HG03442 (cell line): ENCODE data around the gene LAMB3.
A peak's percentile ranks its signal among the peaks of the same experiment; 100 is the strongest.

Experiments used
- ATAC-seq: cut with Tn5 transposase; IDR thresholded peaks from one replicate; pipeline ENCODE4 v1.9.1; 2021; ENCODE audit warnings: mild to moderate bottlenecking, moderate library complexity; ENCODE audit not compliant: unreplicated experiment

The LAMB3 gene

DNA sequence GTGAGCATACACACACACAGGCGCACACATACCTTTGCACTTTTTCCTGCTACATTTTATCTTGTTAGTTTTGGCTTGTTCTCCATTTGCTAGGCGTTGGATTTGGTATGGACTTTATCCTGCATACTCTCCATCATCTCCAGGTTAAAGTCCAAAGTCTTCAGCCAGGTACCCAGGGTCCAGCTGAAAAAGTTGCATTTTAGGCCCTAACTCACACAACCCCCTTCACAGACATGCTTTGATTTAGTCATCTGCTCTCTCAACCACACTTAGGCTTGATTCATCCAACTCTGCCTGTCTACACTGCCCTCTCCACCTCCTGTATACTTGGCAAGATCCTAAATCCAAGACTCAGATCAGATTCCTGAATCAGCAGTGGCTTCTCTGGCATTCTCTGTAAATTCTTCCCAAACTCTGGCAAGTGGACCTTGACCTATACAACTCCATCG is 10.7 kb upstream of the LAMB3 start:
- no peak for ATAC-seq

DNA sequence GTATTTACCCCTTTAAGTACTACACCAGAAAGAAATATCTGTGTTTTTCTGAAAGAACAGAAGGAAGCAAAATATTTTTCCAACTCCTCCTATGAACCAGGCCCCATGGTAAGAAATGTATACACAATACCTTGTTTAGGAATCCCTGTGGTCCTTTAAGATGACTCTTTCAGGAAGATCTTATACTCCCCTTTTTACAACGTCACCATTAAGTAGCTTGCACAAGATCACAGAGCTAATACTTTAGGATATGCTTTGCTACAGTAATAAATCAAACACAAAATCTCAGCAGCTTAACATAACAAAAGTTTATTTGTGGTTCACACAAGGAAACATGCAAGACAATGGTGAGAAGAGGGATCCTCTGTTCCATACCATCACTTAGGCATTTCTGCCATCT is 8.8 kb upstream of the LAMB3 start:
- ATAC-seq, result no peak

DNA sequence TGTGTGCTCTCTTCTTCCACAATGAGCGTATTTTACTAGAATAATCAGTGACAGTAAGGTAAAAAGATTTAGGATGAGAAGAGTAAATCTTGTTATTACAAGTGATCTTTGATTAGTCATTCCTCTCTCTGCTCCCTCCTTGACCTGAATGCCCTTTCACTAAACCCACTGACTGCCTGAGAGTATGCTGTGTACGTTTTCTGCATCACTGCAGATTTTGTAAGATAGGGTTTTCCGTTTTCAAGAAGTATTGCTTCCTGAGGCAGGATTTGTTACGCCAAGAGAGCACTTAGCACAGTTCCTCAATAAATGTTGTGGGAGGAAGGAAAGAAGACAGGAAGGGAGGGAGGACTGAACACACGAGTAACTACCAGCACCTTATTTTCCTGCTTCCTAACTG is 7.7 kb upstream of the LAMB3 start:
- ATAC-seq, result peak; percentile 80

DNA sequence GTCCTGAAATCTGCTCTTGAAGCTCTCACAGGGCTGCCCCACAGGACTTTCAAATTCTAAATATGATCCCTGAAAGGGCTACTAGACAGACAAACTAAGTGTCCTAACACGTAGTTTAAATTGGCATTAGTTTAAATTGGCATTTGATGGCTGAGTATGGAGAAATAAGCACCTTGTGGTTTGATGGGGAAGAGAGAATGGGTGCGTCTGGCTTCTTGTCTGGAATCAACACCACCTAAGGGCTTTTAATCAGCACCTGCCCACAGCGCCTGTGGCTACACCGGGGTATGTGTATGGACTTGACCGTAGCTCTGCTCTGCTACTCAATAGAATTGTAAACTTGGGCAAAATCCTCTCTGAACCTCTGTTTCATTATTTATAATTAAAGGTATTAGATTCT is 5.7 kb upstream of the LAMB3 start:
- no peak for ATAC-seq

DNA sequence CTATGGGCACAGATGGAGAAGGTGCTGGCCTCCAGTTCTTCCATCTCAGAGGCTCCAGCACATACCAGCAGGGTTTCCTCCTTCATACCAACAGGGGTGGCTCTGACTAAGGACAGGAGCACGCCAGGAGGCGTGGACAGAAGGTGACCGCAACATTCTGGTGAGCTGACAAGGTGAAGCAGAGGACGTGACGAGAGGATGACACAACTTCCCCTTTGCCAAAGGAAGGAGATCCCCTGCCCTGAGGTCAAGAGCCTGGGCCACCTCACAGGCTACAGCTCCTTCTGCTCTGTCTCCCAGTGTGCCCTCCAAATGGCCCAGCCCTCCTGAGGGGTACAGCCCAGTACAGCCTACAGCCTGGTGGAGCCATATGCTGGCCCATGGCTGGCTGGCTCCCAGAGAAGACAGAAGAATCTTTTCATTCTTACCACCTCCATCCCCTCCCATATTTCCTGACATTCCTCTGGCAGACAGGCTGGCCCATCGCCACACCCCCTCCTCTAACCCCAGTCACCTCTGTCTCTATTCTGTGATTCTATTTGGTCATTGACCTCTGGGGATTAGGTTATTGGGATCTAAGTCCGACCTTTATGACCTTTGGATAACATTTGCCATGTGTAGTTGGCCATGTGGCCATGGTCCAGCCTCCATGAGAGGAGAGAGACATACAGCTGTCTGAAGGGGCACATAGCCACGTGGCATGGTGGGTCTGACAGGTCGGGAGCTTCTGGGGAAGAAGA is 5.1 kb upstream of the LAMB3 start:
- ATAC-seq, result no peak

DNA sequence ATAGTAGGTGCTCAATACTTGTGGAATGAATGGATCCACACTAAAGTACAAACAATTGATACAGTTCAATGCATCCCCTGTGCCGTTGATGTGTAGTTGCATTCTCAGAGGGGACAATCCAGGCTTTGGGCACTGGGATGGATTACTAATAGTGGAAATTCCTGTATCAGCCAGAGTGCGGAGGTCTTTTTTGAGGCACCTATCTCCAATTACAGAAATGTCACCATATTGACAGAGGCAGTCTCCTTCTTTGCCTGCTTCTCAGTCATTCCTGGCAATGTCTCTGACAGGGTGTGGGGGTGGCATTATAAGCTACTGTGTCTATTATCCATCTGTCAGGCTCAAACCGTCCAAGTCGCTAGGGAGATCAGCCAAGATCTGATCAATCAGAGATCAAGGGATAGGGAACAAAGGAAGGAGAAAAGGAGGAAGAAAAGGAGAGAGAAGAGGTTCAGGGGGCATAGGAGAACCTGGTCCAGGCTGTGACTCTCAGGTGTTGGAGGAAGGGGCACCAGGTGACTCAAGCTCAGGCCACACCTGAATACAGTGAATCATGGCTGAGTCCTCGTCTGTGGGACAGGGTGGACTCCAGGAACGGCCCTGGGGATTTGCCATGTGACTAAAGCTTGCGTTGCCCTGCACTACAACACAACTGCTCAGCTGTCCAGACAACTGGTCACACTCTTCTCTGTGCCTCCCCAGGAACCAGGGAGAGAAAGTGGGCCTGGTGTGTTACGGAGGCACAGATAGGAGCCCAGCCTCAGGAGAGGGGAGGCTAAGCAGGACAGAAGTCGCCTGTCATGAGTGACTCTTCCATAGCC is 3.4 kb upstream of the LAMB3 start:
- ATAC-seq, result no peak

DNA sequence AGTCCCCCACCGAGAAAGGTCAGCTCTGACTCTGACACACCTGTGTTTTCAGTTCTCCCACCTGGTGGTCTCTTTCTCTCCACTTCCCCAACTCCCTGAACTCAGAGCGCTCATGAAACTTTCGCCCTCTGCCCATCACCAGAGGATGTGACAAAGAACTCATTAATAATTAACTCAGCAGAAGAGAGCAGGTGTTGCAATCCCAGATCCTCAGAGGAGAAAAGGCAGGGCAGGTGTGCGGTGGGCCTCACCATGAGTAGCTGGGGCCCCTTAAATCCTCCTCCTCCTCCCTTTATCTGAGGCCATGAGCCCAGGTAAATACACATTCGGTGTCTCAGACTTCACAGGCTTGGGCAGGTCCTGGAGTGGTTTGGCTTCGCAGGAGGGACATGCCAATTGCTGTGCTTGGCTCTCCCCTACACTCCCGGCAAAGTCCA is 1.7 kb upstream of the LAMB3 start:
- ATAC-seq, result no peak

DNA sequence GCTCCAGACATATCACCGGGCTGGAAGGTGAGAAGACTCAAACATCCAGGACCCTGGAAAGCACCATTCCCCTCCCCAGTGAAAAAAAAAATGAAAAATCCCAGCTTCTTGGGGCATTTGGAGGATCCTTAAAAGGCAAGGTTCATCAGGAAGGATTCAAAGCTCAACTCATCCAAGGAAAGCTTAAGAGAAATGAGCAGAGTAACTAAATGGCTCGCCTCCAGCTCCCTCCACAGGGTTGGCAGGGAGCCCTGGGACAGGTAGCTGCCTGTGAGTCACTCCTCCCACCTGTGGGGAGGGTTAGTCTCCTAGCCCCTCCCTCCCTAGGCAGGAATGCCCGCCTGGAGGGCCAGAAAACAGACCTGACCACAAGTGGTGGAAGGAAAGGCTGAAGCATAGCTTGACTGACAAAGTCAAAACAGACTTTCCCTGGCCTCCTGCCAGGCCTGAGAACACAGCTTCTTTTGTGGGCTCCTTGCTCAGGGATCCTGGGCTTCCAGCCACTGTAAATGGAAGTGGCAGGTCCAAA is 712 bp upstream of the LAMB3 start:
- ATAC-seq, result peak; percentile 46

DNA sequence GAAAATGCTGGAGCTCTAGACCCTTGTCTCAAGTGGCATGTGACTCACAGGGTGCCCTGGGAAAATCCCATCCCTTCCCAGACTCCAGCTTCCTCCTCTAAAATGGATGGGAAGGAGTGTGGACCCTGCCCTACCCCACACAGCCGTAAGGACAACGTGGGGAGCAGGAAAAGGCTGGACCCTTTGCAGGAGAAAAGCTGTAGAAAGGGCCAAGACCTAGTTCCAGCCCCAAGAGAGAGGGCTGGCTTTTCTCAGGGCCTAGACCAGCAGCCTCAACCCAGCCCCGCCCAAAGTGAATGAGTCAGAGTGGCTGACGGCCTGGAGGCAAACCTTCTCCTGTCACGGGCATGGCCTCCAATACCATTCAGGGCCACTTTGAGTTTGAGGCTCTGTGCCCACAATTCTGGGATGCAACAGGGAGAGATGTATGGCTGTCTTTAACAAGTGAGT is 1.1 kb downstream of the LAMB3 start:
- peak; percentile 73 for ATAC-seq

DNA sequence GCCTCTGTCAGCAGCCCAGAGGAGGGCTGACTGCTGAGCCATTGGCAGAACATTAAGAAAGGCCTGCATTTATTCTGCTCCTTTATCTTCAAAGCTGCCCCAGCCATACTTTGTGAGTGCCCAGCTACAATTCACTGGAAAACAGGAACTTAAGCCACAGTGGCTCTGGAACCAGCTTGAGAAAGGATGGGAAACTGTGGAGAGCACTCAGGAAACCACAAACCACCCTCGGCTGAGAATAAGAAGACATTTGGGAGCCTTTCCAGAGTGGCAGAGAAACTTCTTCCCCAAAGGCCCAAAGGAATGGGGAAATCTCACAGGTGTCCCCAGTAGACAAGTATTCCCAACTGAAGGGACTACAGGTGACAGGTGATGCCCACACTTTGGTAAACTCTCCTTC is 1.8 kb downstream of the LAMB3 start:
- ATAC-seq, result no peak

DNA sequence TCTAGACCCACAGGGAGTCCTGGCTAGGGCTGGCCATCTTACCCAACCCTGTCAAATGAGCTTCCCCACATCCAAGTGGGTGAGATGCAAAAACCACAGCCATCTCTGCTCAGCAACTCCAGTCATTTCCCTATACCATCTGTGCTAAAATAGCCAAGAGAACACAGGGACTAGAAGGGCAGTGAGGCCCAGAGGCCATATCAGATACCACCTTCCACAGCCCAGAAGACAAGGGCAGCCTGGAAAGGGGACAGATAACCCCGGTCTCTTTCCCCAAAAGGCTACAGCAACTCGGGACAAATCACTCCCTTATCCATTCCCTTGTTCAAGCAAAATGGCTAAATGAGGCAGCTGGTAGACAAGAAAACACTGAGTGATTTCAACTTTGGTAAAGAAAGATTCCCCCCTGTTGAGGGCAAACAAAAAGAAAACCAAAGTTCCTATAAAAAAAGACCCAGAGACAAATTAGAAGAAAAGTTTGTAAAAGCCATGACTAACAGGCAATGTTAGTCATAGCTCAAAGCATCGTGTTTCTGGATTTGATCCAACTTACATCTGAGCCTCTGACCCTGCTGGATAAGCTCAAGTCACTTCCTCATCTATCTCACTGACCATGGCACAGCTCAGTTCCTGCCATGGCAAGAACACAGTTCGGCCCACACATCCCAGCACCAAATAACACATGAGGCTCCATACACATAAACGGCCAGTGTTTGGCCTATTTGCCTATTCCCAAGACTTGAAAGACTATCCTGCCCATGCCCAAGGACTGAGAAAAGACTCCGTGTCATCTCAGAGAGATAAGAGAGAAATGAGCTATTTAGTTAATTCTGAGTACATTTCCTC is 3.1 kb downstream of the LAMB3 start:
- ATAC-seq, result no peak

DNA sequence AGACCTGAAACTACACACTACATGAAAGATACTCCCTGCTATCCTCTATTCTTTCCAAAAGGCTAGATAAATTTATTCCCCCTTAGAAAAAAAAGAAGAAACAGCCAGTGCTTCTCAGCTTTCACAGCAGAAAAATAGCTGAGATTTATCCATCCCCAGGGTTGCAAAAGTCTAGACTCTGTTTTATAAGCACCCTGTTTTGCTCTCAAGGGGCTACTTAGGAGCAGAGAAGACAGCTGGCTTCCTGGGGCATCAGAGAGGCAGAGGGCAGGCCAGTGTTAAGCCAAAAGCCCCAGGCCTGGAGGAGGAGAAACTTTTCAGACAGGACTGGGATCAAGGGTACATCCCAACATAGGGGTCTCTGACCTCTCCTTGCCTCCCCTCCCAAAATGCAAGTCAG is 3.9 kb downstream of the LAMB3 start:
- no peak for ATAC-seq

DNA sequence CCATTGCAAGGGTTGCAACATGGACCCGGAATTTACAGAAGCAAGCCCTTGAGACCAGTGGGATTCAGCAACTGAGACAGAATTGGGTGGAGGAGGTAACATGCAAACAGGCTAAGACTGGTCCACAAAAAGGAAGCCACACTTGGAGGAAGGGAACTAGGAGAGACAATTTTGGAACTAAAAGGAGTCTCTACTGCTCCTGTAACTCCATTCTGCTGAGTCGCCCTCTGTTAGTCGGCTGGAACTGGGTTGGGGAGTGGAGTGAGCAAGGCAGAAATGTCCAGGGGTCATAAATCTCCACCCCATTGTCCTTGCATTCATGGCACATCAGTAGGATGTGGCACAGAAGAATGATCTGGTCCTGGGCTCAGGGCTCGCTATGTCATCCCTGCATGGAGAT is 5.1 kb downstream of the LAMB3 start:
- ATAC-seq, result no peak

DNA sequence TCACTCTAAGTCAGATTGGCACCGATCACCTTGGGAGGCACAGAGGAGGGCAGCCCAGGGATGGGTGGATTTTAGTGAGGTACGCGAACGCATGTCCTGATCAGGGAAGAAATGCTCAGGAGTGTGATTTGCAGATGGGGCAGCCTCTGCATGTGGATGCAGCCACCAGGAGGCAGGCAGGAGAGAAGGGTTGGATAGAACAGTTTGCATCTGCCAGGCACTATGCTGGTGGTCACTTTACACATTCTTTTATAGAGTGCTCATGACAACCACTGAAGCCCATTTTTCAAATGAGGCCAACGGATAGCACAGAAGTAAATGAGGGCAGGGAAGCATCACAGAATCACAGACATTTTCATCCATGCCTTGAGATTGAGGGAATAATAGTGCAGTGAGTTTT is 5.7 kb downstream of the LAMB3 start:
- ATAC-seq, result no peak

DNA sequence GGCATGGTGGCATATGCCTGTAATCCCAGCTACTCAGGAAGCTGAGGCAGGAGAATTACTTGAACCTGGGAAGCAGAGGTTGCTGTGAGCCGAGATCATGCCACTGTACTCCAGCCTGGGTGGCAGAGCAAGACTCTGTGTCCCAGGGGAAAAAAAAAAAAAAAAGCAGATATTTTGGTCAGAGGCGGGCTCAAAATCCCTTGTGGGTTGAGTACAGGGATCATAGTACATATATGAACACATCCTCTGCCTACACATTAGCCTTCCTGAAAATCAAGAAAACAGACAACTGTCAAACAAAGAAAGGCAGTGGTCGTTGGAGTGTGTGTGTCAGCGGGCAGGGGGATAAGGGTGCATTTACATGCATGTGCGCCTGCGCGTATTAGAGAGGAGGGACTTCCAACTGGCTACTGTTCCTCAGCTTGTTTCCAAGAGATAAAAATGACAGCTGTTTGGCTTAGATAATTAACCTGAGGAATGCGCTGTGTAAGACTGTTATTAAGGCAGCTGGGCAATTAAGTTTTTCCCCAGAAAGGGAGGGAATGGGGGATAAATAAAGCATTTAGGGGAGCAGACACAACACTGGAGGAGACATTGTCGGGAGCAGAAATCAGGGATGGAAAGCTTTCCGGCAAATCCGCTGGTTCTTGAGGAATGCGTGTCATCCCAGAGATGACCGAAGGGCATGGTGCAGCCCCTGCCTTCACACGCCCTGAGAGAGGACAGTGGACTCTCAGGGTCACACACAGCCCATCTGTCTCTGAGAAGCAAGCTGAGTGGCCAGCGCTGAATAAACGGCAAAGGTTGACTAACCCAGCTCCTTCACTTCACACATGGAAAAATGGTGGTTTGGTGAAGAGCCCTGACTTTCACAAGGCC is 6.4 kb downstream of the LAMB3 start:
- ATAC-seq, result no peak

DNA sequence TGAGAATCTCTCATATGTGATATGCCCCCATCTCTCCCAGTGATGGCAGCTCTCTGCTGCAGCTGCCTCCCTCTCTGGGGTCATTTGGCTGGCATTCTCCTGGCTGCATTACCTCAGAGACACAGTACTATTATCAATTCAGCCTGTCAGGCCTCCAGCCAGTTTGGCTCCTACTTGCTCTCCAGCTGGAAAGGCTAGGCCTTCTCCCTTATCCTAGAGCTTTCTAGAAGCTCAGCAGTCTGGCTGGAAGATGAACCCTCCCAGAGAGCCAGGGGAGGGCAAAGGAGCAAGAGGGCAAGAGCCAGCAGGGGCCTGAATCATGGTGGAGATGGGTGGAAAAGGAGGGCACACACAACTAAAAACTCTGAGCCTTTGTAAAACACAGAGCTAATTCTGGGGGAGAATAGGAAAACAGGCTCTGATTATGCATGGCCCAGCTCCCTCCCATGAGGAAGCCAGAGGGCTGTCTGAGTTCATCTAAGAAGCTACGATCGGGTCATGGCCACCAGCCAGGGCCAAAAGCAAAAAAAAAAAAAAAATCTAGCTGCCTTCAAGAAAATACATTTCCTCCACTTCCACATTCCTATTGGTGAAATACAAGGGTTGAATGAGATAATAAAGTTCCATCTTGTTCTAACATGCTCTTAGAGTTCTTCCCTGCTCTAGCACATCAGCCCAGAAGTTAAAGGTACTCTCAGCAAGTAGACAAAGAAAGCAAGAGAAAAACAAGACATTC is 8.8 kb downstream of the LAMB3 start:
- ATAC-seq, result no peak

DNA sequence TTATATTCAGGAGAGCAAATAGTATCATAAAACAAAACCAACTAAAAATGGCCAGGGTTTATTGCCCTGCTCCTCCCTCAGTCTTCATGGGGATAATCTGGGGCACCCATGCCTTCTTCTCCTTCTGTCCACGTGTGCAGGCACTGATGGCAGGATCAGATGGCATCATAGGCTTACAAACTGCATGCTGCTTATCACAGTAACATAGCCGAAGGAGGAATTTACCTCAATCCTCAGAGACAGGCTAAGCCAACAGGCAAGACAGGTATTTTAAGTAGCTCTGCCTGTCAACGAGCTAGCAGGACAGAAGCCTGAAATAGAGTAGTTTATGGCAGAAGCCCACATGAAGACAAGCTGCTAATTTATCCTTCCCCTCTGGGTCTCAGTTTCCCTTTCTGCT is 9.4 kb downstream of the LAMB3 start:
- no peak for ATAC-seq

DNA sequence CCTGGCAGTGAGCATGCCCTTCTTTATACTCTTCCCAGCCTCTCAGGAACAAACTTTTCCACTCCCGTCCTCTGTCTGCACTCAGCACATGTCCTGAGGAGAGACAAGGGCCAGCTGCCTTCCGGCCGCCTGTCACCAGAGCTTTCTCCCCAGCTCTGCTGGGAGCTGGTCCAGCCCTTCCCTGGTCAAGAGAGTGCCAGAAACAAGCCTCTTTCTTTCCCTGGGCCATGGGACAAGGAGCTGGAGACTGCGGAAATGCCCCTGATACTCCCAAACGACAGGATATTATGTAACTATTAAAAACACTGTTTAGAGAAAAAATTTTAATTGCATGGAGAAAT is 10.4 kb downstream of the LAMB3 start:
- no peak for ATAC-seq

DNA sequence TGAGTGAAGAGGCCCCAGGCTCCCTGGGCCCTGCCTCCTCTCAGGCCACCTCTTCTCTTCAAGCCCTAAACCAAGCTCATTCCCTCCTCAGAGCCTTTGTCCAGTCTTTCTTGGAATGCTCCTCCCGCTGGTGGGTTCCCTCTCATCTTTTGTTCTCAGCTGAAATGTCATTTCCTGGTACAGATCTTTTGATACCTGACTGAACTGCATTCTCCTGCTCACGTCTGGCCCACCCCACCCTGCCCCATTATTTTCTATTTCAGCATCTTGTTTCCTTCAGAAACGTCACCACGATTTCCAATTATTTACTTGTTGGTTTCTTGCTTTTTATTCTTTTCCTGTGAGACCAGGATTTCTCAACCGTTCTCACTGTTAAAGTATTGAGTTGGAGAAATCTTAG is 16.4 kb downstream of the LAMB3 start:
- no peak for ATAC-seq
